ENCODE data around the gene SP4.
A peak's percentile ranks its signal among the peaks of the same experiment; 100 is the strongest.

Gene SP4

GRCh38 chr7:21448974-21449373 is 21.1 kb downstream of the SP4 start:
- DNase-seq, result no peak

- no peak for DNase-seq
Observed at GRCh38 chr7:21450076-21450475, 22.2 kb downstream of the SP4 start.

GRCh38 chr7:21450941-21451340 is 23.1 kb downstream of the SP4 start:
- no peak for DNase-seq

- no peak for DNase-seq
Observed at GRCh38 chr7:21454182-21454581, 26.3 kb downstream of the SP4 start.

- DNase-seq, result no peak
Observed at GRCh38 chr7:21454906-21455305, 27.0 kb downstream of the SP4 start.

- no peak for DNase-seq
Observed at GRCh38 chr7:21461282-21461681, 33.4 kb downstream of the SP4 start.

GRCh38 chr7:21462081-21462480 is 34.2 kb downstream of the SP4 start:
- DNase-seq, result no peak

GRCh38 chr7:21463524-21463923 is 35.6 kb downstream of the SP4 start:
- DNase-seq, result no peak

- DNase-seq, result no peak
Observed at GRCh38 chr7:21468969-21469368, 41.1 kb downstream of the SP4 start.

- no peak for DNase-seq
Observed at GRCh38 chr7:21469894-21470293, 42.0 kb downstream of the SP4 start.

GRCh38 chr7:21472029-21472428 is 44.1 kb downstream of the SP4 start:
- no peak for DNase-seq

- no peak for DNase-seq
Observed at GRCh38 chr7:21476429-21476828, 48.5 kb downstream of the SP4 start.

GRCh38 chr7:21480693-21481403 is 53.0 kb downstream of the SP4 start:
- DNase-seq, result no peak

GRCh38 chr7:21486511-21486910 is 58.6 kb downstream of the SP4 start:
- no peak for DNase-seq

- DNase-seq, result no peak
Observed at GRCh38 chr7:21495731-21496130, 67.8 kb downstream of the SP4 start.

GRCh38 chr7:21497072-21497471 is 69.2 kb downstream of the SP4 start:
- no peak for DNase-seq

- DNase-seq, result no peak
Observed at GRCh38 chr7:21500117-21500832, 72.4 kb downstream of the SP4 start.

GRCh38 chr7:21504021-21504420 is 76.1 kb downstream of the SP4 start:
- DNase-seq, result no peak

- peak; percentile 20 for DNase-seq
Observed at GRCh38 chr7:21507627-21508343, 79.9 kb downstream of the SP4 start.

GRCh38 chr7:21508538-21508937 is 80.7 kb downstream of the SP4 start:
- no peak for DNase-seq

GRCh38 chr7:21514062-21514461 is 86.2 kb downstream of the SP4 start:
- DNase-seq, result no peak

GRCh38 chr7:21524680-21525079 is 96.8 kb downstream of the SP4 start:
- DNase-seq, result no peak

- no peak for DNase-seq
Observed at GRCh38 chr7:21526007-21526406, 98.1 kb downstream of the SP4 start.

- DNase-seq, result no peak
Observed at GRCh38 chr7:21526448-21526847, 98.6 kb downstream of the SP4 start.

Measured in activated CD8-positive, alpha-beta memory T cell treated with anti-CD3 and anti-CD28 coated beads, Interleukin-2, amount 50 U/mL, for 4 hours (primary cell).